Peyer's patch (tissue), 4 donors: ENCODE results near the gene FXYD3. TPM values are rescaled to one million over a fixed set of nuclear protein-coding genes. Genes with fewer than 3 reads are reported as not detected.

Experiments used
- DNase-seq, 3 donors: peaks; one replicate each; pipeline ENCODE4 v3.0.0-alpha.2; 2017 to 2019
- H3K27ac ChIP-seq, 4 donors: fragments of 200-600 bp; sonication (generic); one replicate each; pipeline ENCODE4 v1.5.1; 2016 to 2019
- H3K27me3 ChIP-seq, 2 donors: fragments of 200-600 bp; sonication (generic); one replicate each; pipeline ENCODE4 v1.5.1; 2019
- H3K36me3 ChIP-seq, 3 donors: fragments of 200-600 bp; sonication (generic); one replicate each; pipeline ENCODE4 v1.5.1; 2016 to 2019
- H3K4me1 ChIP-seq, 4 donors: fragments of 200-600 bp; sonication (generic); one replicate each; pipeline ENCODE4 v1.5.1; 2016 to 2019
- H3K4me3 ChIP-seq, 4 donors: fragments of 200-600 bp; sonication (generic); 1 replicate in 3 of 4; 2 replicates in 1 of 4; pipeline ENCODE4 v1.5.1; 2016 to 2019; ENCODE audit warnings: mild to moderate bottlenecking in 1 of 4
- H3K9me3 ChIP-seq, 4 donors: fragments of 200-600 bp; sonication (generic); one replicate each; pipeline ENCODE4 v1.5.1; 2016 to 2019; ENCODE audit warnings: mild to moderate bottlenecking in 1 of 4
- CTCF ChIP-seq, 6 experiments: fragments of 450-650 bp in 4 of 6; fragments of 200-600 bp in 2 of 6; sonication (generic) in 1 of 6; IDR thresholded peaks; one replicate each; pipeline ENCODE4 v1.5.1; 2017 to 2019; ENCODE audit warnings: antibody characterized with exemption in 6 of 6, mild to moderate bottlenecking in 3 of 6, moderate library complexity in 1 of 6
- POLR2A ChIP-seq, 2 donors: fragments of 450-650 bp; IDR thresholded peaks; one replicate each; pipeline ENCODE4 v1.5.1; 2017; ENCODE audit warnings: antibody characterized with exemption in 2 of 2, mild to moderate bottlenecking in 2 of 2, moderate library complexity in 2 of 2
- total RNA-seq, 4 donors: library from RNA; depleted of rRNA; stranded (reverse); fragments of >200 nt; gene quantifications; one replicate each; pipeline ENCODE4 v1.1.0, GENCODE V29; 2016

FXYD3 gene
- total RNA-seq, 4 donors from 2014 or later: 33.0 to 1,418 (median 1,063) TPM

DNA sequence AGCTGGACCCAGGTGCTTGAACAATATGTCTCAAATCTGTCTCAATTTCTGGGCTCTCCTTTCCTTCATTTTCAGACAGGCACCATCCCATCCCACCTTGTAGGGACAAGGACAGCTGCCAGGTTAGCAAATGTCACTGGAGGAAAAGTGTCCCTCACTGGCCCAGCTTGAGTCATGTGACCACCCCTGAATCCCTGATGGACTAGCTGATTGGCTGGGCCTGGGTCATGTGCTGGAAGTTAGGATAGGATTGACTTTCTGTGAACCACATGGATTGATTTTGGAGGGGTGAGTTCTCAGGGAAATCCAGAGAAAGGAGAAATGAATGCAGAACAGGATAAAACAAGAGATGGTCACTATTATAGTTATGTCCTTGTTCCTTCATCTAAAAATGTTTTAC lies 28.2 kb upstream of the FXYD3 start:
- Histone ChIP-seq H3K36me3 (no peaks in the 10 kb centered on the region), H3K27me3 (no peaks in the 10 kb centered on the region), H3K4me1 (peaks cover 0 to 11% (median 10%) of the 10 kb centered on the region in 4 donors), H3K4me3 (no peak overlapping the region), H3K27ac (no peak overlapping the region), H3K9me3 (no peaks in the 10 kb centered on the region)
- no peak for DNase-seq
- TF ChIP-seq CTCF (IDR thresholded peaks at IDR 0.05) (no peak), POLR2A (IDR thresholded peaks at IDR 0.05) (no peak)

DNA sequence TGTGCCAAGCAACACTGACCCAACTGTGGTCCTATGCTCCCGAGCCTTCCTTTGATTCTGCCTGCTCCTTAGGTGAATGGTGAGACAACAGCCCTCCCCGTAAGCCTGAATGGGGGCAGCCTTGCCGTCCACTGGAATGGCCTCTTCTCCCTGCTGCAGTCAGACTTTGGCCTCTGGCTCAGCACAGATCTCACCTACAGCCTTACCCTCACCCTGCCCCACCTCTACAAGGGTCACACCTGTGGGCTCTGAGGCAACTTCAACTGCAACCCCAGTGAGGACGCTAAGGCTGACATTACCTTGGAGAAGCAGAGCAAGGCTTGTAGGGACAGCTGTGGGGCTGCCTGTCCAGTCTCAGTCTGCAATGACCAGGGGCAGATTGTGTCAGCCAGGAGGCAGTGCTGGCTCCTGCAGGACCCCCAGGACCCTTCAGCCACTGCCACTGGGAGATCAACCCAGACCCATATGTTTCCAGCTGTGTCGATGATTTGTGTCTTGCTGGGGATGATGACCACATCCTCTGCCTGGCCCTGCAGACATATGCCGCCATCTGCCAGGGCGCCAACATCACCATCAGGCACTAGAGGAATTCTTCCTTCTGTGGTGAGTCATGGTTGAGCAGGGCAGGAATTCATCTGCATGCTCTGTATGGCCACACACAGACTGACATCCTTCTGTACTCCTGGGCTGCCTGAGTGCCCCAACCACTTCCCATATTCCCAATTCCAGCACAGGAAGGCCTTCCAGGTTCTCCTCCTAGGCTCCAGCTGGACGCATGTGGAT lies 27.3 kb upstream of the FXYD3 start:
- Histone ChIP-seq H3K27ac (peak overlapping the region in 1 of 4 donors; percentile 19), H3K9me3 (no peaks in the 10 kb centered on the region), H3K4me1 (peaks cover 0 to 11% (median 10%) of the 10 kb centered on the region in 4 donors), H3K27me3 (no peaks in the 10 kb centered on the region), H3K36me3 (no peaks in the 10 kb centered on the region), H3K4me3 (no peak overlapping the region)
- no peak for DNase-seq
- TF ChIP-seq CTCF (IDR thresholded peaks at IDR 0.05) (no peak), POLR2A (IDR thresholded peaks at IDR 0.05) (no peak)

GRCh38 chr19:35089554-35089953 lies 26.1 kb upstream of the FXYD3 start:
- Histone ChIP-seq H3K4me3 (no peak overlapping the region), H3K9me3 (no peaks in the 10 kb centered on the region), H3K4me1 (peaks cover 0 to 11% (median 10%) of the 10 kb centered on the region in 4 donors), H3K27me3 (no peaks in the 10 kb centered on the region), H3K27ac (no peak overlapping the region), H3K36me3 (no peaks in the 10 kb centered on the region)
- DNase-seq: no peak
- no peak for TF ChIP-seq CTCF (IDR thresholded peaks at IDR 0.05)
- no peak for TF ChIP-seq POLR2A (IDR thresholded peaks at IDR 0.05)

- Histone ChIP-seq H3K27ac (no peak overlapping the region), H3K4me1 (peaks cover 0 to 11% (median 10%) of the 10 kb centered on the region in 4 donors), H3K27me3 (no peaks in the 10 kb centered on the region), H3K4me3 (no peak overlapping the region), H3K36me3 (no peaks in the 10 kb centered on the region), H3K9me3 (no peaks in the 10 kb centered on the region)
- no peak for DNase-seq
- TF ChIP-seq POLR2A (IDR thresholded peaks at IDR 0.05): no peak
- no peak for TF ChIP-seq CTCF (IDR thresholded peaks at IDR 0.05)
These were observed 25.5 kb upstream of the FXYD3 start for GRCh38 chr19:35090160-35090505.

DNA sequence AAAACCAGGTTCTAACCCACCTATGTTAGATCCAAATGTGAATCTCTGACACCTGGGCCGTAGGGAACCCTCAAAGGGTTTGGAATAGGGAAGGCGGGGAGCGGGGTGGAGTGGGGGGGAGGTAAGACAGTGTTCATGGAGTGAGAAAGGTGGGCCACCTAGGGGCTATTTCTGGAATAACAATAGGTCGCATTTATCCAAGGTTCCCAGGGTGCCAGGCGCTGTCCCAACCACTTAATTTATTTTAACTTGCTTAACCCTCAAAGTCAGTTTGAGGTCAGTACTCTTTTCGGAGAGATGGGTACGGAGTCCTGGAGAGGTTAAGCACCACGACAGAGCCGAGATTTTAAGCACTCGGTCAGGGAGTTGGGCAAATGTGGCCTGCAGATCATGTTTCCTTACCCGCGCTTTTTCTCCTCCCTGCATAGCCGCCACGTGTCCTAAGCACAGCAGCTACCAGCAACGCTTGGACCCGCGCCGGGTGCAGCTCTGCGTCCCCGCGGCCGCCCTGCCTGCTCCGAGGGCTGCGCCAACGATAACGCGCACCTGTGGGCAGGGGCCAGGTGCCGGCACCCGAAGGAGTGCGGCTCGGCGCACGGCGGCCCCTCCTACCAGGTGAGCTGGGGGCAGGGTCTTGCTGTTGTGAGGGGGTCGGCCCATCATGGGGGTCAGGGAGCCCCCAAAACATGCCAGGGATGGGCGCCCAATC lies 25.0 kb upstream of the FXYD3 start:
- TF ChIP-seq CTCF (IDR thresholded peaks at IDR 0.05) (peak; percentile 35 to 66 (median 49)), POLR2A (IDR thresholded peaks at IDR 0.05) (no peak)
- Histone ChIP-seq H3K9me3 (no peaks in the 10 kb centered on the region), H3K4me1 (peaks cover 0 to 11% (median 9%) of the 10 kb centered on the region in 4 donors), H3K36me3 (no peaks in the 10 kb centered on the region), H3K4me3 (no peak overlapping the region), H3K27me3 (no peaks in the 10 kb centered on the region), H3K27ac (no peak overlapping the region)
- peak in 2 of 3 donors; percentile 69 to 74 for DNase-seq
